NB4 (cell line): ENCODE measurements around the gene IFI16.
"Not testable (repeated sequence)": the region's sequence is repeated elsewhere in the genome, so short reads cannot be mapped to it uniquely, and the experiment has no call there.

Experiments used
- DNase-seq: peaks from one replicate; pipeline ENCODE4 v3.0.0; 2010; ENCODE audit warnings: low read depth
- H3K4me3 ChIP-seq: one replicate; pipeline ENCODE4 v1.5.1; 2011; ENCODE audit warnings: mild to moderate bottlenecking, low read depth, low read length, moderate library complexity
- CTCF ChIP-seq: IDR thresholded peaks from one replicate; pipeline ENCODE4 v1.5.1; 2012; ENCODE audit warnings: low read depth, low read length
- MAX ChIP-seq: IDR thresholded peaks from 2 replicates; pipeline ENCODE4 v1.6.1; 2011; ENCODE audit warnings: low read depth, low read length
- MYC ChIP-seq: IDR thresholded peaks from 2 replicates; pipeline ENCODE4 v1.6.1; 2011; ENCODE audit warnings: low read depth, low read length
- POLR2A ChIP-seq: IDR thresholded peaks from 2 replicates; pipeline ENCODE4 v1.6.1; 2011; ENCODE audit warnings: mild to moderate bottlenecking; ENCODE audit not compliant: insufficient read length; ENCODE audit errors: extremely low read depth

Gene IFI16

DNA sequence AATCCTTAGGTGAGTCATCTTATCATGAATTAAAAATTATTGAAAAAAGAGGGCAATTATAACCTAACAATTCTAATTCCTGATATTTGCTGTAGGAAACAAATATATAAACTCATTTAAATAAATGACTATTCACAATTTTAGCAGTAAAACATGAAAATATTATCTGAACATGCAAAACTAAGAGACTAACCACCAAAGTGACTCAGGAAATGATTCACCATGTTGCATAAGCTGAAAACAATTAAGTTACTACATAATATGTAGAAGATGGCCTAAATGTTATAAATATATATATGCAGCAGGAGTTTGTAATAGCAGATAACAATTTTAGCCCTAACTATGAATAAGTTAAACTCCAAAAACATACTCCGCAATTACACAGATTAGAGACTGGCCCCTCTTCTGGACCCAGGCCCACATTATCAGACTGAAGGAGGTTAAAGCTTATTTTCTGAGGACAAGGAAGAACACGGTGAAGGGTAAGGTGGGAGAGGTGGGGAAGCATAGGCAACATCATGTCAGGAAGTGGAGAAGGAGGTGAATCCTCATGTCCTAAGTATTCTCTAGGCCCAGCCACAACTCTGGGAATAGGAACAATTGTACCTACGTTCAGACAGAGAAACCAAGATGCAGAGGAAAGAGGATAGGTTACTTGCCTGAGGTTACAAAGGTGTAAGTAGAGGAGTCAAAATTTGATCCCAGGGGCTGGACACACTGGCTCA is 82.5 kb downstream of the IFI16 start:
- peak; percentile 81 for DNase-seq
- H3K4me3 ChIP-seq = peak overlapping the region; percentile 17
- TF ChIP-seq POLR2A (no peak), CTCF (no peak), MAX (no peak), MYC (no peak)

DNA sequence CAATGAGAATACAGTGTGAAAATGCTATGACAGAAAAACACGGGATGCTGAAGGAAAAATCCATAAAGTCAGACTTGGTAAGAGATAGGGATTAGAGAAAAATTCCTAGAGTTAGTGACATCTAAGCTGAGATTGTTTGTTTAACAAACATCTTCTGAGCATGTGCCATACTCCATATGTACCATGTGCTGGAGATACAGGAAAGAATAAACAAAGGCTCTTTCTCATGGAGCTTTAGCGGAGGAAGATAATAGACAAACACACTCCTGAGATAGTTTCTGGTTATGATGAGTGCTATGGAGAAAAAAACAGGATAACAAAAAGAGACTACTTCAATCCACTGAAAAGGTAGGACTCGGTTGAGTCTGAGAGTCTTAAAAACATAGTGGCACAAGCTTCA is 88.9 kb downstream of the IFI16 start:
- H3K4me3 ChIP-seq = no peak overlapping the region
- TF ChIP-seq MYC (no peak), CTCF (no peak), MAX (no peak), POLR2A (no peak)
- no peak for DNase-seq

GRCh38 chr1:159100589-159100988 is 90.9 kb downstream of the IFI16 start:
- TF ChIP-seq POLR2A = no peak
- no peak for TF ChIP-seq MAX
- TF ChIP-seq CTCF = no peak
- TF ChIP-seq MYC = no peak
- H3K4me3 ChIP-seq = no peak overlapping the region
- DNase-seq = no peak

GRCh38 chr1:159103021-159103420 is 93.3 kb downstream of the IFI16 start:
- not testable (repeated sequence) for DNase-seq

More at GRCh38 chr1:159103021-159103420, 93.3 kb downstream of the IFI16 start:
- H3K4me3 ChIP-seq = not testable (repeated sequence)
